ENCODE data around the gene IP6K3.

Gene IP6K3, protein sequence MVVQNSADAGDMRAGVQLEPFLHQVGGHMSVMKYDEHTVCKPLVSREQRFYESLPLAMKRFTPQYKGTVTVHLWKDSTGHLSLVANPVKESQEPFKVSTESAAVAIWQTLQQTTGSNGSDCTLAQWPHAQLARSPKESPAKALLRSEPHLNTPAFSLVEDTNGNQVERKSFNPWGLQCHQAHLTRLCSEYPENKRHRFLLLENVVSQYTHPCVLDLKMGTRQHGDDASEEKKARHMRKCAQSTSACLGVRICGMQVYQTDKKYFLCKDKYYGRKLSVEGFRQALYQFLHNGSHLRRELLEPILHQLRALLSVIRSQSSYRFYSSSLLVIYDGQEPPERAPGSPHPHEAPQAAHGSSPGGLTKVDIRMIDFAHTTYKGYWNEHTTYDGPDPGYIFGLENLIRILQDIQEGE

DNA sequence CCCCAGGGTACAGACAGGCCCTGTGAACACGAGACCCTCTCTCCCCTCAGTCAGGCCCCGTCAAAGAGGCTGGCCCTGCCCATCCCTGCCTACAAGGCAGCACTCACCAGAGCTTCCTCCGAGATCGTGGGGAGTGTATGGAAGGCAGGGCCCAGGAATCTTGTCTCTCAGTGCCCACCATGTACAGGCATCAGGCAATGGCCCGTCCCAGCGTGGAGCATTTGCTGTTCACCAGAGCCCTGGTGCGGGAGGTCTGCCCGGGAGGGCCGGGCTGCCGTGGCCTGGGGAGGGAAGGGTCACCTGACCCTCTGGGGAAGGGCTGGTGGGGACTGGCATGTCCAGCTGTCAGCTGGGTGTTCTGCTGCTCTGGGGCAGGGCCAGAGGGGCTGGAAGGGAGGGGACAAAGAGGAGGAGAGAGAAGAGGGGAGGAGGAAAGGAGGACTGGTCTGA, at the start of gene IP6K3:
Gene IP6K3, minus strand, starts transcription at position 255 of the 450 bp plus-strand sequence. CDS start 11,429 bp downstream, outside the sequence.
- peak; percentile 69 for DNase-seq

DNA sequence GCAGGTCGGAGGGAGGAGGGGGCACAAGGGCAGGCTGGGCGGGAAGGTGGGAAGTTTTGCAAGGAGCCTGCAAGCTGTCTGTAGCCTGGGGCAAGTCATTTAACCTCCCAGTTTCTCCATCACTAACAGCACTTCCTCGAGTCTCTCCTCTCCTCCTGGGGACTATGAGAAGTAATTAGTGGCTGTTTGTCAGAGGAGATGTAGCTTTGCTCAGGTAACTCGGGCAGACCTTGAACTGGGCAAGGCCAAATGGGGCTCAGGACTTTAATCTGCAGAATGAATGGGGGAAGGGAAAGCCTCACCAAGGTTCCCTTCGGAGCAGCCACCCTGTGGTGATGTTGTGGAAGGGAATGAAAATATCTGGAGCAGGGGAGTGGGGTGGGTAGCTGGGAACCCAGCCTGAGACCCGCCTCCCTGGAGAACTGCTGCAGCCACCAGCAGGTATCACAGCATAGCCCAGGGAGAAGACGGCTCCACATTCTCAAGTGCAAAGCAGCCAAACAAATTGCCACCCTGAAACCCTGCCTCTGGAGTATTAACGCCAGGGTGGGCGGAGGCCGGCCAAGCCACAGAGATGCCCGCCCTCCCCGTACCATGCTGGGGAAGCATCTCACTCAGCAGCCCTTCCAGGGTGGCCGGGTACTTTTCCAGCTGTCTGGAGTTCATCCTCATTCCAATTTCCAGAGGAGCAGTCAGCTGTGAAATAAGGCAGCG, 48.4 kb upstream of the IP6K3 start:
- no peak for DNase-seq

DNA sequence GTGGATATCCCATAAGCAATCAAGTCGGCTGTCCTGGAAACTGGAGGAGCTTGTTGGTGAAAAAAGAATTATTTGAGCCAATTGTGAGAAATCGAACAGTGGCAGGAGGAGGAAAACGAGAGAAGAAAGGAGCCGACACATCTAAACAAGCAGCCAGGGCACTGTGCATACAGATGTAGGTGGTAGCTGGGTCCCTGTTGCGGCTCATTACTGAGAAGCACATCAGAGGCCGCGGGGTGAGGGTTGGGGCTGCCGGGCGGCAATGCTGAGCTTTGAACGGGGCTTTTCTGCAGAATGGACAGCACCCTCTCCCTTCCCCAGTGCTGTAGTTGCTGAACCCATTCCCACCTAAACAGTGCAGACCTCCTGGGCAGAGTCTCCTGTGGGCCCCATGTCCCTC, 46.3 kb upstream of the IP6K3 start:
- no peak for DNase-seq

DNA sequence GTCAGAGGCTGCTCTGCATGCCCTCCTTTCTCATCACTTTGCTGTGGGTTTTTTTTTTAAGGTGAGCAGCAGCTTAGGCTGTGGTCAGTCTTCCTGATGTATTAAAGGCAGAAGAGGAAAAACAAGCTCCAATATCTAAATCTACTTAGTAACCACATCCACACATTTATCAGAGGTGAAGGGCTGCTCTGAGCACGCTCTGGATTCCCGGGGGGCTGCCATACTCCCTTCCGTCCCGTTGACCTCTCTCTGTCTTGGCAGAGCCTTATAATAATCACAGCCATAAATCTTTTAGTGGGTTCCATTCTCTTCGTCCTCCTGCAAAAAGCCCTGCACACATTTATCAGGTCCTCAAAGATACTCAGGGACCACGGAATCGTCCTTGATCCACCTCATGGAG, 44.9 kb upstream of the IP6K3 start:
- no peak for DNase-seq

DNA sequence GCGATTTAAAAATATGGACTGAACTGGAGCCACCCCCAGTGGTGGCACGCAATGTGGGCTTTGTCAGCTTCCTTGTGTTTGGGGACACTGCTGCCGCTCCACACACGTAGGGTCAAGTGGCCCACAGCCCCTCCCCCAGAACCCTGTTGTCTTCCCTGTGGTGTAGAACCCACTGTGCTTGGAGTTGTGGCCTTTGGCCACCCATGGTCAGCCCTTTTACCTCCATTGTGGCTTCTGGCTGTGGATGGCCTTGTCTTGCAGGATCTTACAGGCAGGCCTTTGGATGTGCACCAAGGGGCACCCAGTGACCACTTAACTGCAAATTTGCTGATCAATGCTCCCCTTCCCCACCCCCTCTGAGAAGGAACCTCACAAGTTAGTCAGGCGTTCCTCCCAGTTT, 44.2 kb upstream of the IP6K3 start:
- no peak for DNase-seq

DNA sequence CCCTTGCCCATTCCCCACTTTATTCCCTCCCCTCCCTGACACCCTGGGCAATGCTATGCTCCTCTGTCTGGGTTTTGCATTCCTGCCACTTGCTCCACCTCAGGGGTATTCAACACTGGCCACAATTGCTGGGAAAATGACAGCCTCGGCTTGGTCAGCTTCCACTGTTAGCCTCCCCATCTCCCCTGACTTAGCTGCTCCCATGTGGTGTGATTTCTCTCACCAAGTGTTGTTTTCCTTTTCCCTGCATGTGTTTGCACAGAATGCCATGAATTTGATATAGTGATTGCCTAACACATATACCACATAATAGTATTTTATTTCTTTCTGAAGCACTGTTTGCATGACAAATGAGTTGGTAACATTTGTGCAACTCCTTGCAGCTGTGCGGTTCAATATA, 43.7 kb upstream of the IP6K3 start:
- DNase-seq: no peak

DNA sequence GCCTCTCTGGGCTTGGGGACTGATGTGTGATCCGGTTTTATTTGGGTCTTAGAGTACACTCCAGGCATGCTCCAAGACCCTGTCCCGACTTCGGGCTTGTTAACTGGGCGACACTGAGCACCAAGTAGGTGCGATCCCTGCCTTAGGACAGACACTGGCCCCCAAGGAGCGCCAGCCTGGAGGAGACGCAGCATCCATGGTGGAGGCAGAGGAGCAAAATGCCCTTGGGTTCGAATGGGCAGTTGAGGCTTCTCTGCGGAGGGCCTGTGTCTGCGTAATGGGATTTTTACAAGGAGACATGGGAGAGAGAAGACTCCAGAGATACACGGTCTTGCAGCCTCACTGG, 42.8 kb upstream of the IP6K3 start:
- no peak for DNase-seq

DNA sequence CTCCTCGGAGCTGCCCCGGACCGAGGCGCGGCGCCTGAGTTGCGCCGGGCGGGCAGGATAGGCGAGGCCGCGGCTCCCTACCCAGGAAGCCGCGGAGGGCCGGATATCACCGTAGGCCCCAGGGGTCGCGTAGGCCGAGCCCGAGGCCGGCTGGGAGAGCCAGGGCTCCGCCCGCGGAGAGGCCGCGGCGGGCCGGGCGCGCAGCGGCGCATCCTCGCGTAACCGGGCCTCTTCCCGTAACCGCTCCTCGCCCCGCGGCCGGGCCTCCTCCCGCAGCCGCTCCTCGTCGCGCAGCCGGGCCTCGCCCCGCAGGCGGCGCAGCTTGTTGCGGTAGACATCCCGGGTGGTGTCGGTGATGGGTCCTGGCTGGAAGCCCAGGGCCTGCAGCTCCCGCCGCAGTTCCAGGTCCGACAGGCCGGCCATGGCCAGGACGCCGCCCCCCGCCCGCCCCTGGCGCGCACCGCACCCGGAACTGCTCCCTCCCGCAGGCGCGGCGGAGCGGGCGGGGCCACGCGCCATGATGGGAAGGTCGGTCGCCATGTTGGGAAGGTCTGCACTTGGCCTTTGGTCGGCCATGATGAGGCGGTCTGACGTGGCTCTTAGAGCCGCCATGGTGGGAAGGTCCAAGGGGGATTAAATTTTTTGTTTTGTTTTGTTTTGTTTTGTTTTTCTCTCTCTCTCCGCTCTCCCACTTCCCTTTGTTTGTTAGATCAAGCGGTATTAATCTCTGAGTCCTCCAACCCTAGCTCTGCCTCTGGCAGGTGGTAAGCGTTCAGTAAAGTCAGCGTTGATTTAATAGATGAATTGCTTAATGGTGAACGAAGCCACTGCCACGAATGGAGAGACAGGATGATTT, 42.2 kb upstream of the IP6K3 start, which contains the start of gene LEMD2:
Gene LEMD2, minus strand, starts transcription at position 437 of the 856 bp plus-strand sequence. Its CDS starts 14 bp downstream, at position 423.
- peak; percentile 98 for DNase-seq

DNA sequence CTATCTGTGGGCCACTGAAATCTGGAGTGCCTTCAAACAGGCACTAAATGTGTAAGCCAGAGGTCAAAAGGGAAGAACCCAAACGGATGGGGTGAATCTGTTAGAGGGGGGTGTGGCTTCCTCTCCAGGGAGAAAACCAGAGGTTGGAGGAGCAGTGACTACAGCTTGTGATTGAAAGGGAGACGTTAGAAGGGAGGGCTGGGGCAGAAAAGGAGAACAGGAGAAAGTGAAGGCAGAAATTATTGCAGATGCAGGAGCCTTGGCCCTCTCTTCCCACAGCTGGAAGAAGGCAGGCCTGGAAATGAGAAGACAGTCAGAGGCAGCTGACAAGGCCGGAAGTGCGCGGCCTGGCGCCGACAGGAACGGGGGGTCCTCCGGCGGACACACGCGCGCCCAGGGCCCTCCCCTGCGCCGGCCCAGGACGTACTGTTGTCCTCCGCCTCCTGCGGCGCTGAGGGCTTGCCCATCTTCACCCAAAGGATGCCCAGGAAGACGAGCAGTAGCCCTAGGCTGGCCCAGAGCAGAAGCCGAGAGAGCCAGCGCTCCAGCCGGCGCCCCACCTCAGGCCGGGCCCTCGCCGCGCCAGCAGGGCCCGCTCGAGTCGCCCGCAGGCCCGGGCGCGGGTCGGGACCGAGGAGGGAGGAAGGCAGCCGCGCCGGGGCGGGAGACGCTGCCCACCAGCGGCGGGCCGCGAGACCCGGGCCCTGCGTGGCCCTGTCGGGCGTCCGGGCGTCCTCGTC, 41.4 kb upstream of the IP6K3 start:
- DNase-seq: peak; percentile 86

DNA sequence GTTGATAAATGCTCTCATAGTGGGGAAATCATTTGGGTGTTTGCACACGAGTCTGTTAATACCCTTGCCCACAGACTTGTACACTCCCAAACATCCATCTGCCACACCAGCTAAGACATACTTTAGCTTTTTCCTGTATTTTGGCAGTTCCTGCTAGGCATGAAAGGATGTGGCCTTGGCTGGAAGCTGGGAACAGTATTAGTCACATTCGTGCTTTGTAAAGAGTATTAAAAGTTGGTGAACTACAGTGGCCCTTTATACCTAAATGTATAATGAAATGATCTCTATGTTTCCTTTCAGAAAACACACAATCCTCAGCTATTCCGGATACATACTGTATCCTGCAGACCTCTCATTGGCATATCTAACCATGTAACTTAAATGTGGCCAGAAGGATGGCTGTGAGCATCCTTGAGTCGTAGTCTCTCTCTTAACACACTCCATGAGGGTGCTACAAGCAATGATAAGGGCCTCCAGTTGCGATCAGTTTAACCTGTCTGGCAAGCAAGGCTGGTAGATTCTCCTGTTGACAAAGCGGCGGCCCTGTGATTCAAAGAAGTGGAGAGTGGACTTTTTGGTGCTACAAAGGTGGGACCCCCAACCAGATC, 40.7 kb upstream of the IP6K3 start:
- DNase-seq: no peak

DNA sequence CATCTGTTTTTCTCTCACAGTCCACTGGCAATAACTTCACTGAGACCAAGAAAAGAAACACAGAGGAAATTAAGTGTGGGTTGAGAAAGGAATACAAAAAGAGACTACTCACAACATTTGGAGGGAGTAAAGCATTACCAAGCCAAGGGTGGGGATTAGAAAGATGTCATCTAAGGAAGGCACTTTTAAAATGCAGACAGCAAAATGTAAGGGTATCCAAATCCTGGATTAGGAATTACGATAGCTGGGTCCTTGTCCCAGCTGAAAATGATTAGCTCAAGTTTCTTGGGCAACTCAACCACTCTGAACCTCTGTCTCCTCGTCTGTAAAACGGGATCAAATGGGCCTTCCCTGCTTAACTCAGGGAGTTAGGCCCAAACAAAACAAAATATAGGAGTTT, 40.0 kb upstream of the IP6K3 start:
- no peak for DNase-seq

DNA sequence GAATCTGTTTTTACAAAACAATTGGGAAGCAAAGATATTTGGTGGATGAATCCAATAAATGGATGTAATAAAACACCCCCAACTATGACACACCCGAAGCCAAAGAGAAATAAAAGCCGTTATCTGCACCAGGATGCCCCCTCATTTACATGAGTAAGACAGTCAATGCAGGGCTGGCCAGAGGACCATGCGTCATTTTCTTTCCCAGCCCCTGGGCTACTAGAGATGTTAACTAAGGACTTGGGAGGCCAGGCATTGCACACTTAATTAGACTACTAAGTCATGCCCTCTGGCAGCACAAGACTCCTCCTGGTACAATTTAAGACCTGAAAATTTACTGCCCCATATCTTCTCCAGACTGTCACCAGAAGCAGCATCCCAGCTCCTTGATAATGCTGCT, 39.1 kb upstream of the IP6K3 start:
- DNase-seq: no peak

DNA sequence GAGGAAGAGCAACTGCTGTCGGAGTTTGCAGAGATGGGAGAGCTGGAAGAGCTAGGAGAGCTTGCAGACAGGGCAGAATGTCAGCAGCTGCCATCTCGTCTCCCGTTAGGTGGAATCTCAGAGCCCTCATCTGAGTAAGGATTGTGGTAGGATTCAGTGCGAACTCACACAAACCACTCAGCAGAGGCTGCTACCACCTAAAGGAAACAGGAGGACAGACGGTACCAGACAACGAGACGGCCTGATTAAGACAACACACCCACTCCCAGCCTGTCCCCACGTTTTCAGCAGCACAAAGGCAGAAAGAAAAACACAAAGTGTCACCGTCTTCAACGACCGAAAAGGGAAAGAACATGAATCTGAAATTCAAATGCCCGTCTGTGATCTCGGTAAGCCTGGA, 38.1 kb upstream of the IP6K3 start:
- DNase-seq: no peak

DNA sequence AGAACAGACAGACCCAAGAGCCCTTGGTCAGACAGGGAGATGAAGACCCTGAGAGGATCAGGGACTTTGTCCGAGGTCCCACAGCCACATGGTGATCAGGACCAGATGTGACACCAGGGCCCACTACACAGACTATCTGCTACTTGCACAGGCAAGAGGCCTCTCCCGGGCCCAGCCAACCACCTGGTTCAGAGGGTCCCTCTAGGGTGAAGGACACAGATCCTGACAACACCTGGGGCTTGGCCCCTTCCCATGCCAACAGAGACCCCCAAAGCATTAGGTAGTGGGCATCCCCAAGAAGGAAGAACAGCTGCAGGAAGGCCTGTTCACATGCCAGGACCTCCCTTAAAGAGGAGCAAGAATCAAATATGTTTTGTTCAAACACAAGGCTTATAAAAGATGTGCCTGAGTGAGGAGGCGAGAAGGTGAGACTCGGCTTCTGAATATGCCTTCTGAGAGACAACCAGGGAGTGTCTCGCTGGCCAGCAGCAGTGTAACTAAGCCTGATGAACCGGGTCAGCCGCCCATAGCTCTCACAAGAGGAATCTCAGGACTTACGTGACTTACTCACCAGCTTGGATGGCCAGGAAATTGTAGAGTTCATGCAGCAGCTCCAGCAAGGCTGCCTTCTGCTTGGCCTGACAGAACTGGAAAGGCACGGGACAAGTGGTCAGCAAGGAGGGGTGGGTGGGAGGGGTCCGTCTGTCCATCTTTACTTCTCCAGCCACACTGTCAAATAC, 37.2 kb upstream of the IP6K3 start:
- no peak for DNase-seq

DNA sequence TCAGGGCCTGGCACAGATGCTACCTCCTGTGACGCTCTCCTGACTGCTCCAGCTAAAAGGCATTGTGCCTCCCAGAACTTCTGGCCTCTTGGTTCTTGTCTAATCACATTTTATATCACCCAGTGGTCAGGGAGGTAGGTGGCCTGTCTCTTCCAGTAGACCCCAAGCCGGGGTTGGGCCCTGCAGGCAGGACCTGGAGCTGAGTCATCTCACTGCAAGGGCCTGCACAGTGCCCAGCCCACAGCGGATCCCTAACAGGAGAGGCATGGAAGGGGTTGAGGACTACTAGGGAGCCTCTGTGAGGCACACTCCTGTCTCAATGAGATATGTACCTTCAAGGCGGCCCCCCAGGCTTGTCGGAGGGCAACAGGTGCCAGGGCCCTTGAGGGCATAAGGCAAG, 35.9 kb upstream of the IP6K3 start:
- no peak for DNase-seq

DNA sequence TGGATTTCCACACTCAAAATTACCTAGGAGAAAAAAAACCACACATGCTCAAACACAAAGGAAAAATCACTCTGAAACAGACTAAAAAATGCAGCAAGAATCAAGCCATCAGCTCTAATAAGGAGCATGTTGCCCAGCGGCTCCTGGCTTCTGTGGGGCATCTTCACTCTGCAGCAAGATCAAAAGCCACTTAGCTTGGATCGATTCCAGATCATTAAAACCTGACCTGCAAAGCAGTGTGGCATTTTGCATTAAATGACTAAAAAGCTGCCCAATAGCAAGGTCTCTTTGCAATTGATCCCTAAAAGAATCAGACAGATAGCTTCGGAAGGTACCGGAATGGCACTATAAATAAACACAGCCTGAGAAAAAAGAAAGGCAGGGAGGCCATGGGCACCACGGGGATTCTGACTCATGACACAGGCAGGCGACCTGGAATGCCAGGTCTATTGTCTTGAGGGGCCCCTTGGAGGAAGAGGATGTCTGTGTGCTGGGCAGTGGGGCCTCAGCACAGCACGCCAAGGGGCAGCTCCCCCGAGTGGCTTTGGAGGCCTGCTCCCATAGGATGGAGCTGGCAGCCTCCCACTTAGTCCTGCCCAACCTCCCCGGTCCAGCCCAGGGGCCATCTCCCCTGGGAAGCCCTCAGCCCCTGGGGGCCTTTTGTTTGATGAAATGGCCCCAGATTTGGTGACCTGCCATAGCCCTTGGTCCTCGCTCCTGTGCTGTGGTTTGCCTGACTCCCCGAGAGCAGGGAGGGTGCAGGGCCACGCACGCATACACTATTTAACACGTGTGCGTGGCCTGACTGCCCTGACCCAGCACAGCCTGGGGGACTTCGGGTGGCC, 34.6 kb upstream of the IP6K3 start:
- DNase-seq: no peak

DNA sequence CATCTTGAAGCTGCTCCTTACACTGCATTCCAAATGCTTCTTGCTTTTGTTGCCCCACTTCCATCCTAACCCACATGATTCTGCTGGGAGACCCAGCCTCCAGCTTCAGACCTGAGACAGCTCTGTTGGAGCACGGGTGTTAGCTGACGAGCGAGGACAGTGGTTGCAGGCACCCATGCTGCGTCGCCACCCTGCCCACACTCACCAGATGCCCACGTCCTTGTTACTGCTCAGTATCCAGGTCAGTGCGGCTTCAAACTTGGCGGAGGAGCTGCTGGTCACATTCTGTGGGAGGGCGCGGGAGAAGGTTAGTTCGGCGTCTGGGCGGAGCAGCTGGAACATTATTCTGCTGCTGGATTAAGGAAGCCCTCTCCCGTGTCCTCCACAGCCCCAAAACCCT, 33.2 kb upstream of the IP6K3 start:
- no peak for DNase-seq

DNA sequence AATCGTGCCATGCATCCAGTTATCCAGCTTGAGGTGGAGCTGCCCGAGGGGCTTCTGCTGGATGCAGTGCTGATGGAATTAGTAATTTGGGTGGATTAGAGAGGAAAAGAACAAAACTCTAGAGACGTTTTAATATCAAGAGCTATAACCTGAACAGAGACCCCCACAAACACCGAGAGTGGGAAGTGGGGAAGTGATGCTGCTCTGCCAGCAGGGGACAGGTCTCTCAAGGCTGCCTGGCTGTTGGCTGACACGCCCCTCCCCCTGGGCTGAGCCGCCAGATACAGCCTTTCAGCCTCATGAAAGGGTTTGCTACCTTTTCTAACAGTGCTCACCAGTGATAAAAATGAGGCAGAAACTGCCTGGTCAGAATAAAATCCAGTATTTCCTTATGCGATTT, 32.6 kb upstream of the IP6K3 start:
- no peak for DNase-seq

DNA sequence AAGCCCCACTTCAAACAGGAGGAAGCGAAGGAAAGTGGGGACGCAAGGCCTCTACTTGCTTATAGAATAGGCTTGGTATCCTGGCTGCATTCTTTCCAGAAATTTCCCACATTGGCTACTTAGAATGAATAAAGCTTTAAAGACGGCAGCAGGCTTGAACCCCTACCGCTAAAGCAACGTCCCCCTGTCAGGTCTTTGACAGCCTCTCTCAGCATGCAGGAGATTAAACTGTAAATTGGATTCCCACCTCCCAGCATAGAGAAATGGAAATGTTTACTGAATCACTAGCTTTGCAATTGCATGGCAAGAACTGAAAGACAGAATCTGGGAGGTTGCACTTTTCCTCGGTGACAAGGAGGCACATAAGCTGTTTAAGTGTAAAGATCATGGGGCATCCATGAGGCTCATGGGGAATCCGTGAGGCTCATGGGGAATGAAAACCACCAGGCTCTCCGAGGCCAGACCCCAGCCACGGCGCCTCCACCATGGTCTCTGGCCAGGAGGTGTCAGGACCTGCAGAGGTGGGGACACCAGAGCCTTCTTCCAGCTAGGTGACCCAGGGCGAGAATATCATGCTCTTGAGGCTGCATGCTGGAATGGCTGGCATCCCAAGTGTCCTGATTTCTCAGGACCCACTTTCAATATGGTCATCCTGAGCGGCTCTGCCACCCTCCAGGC, 31.9 kb upstream of the IP6K3 start:
- no peak for DNase-seq
